Liver (tissue), 9 donors: ENCODE results near the gene GAS7. TPM values are rescaled to one million over a fixed set of nuclear protein-coding genes. Genes with fewer than 3 reads are reported as not detected.

Source experiments
- DNase-seq: peaks from one replicate; pipeline ENCODE4 v3.0.0-alpha.2; 2017; ENCODE audit warnings: low spot score
- H3K27ac ChIP-seq, 2 donors: one replicate each; pipeline ENCODE4 v1.7.0; 2013; ENCODE audit warnings: inconsistent platforms in 2 of 2, low read length in 2 of 2, control low read depth in 1 of 2, low read depth in 1 of 2, mild to moderate bottlenecking in 1 of 2
- H3K27me3 ChIP-seq, 4 donors: one replicate each; pipeline versions ENCODE4 v1.6.1 to v1.7.0; 2013; ENCODE audit warnings: low read length in 3 of 4, inconsistent platforms in 1 of 4, mild to moderate bottlenecking in 1 of 4, moderate library complexity in 1 of 4; ENCODE audit not compliant: control insufficient read depth in 4 of 4, insufficient read depth in 4 of 4
- H3K36me3 ChIP-seq, 4 donors: one replicate each; pipeline versions ENCODE4 v1.6.1 to v1.7.0; 2013; ENCODE audit warnings: low read length in 3 of 4, mild to moderate bottlenecking in 3 of 4, low read depth in 1 of 4, moderate library complexity in 1 of 4; ENCODE audit not compliant: control insufficient read depth in 4 of 4, insufficient read depth in 3 of 4
- H3K4me1 ChIP-seq, 4 donors: one replicate each; pipeline versions ENCODE4 v1.6.1 to v1.7.0; 2013; ENCODE audit warnings: low read length in 3 of 4, mild to moderate bottlenecking in 3 of 4, moderate library complexity in 1 of 4; ENCODE audit not compliant: control insufficient read depth in 4 of 4, insufficient read depth in 4 of 4
- H3K4me3 ChIP-seq, 3 donors: one replicate each; pipeline versions ENCODE4 v1.6.1 to v1.7.0; 2013; ENCODE audit warnings: low read length in 3 of 3, control low read depth in 1 of 3, low read depth in 1 of 3, mild to moderate bottlenecking in 1 of 3
- H3K9ac ChIP-seq, 2 donors: one replicate each; pipeline ENCODE4 v1.7.0; 2013; ENCODE audit warnings: low read length in 2 of 2, mild to moderate bottlenecking in 2 of 2, moderate library complexity in 2 of 2, control low read depth in 1 of 2, low read depth in 1 of 2
- H3K9me3 ChIP-seq, 4 donors: one replicate each; pipeline versions ENCODE4 v1.6.1 to v1.7.0; 2013; ENCODE audit warnings: low read length in 3 of 4; ENCODE audit not compliant: control insufficient read depth in 4 of 4
- EGR1 ChIP-seq, 2 donors: IDR thresholded peaks; 2 replicates each; pipeline ENCODE4 v1.6.1; 2016 to 2018; ENCODE audit warnings: antibody characterized with exemption in 2 of 2, low read depth in 2 of 2
- FOXA1 ChIP-seq: IDR thresholded peaks from 2 replicates; pipeline ENCODE4 v1.6.1; 2016; ENCODE audit warnings: antibody characterized with exemption
- FOXA2 ChIP-seq: IDR thresholded peaks from 2 replicates; pipeline ENCODE4 v1.6.1; 2016; ENCODE audit warnings: antibody characterized with exemption
- GABPA ChIP-seq, 2 donors: IDR thresholded peaks in 1 of 2; conservative IDR thresholded peaks in 1 of 2; 2 replicates each; pipeline ENCODE4 v1.6.1; 2016; ENCODE audit warnings: antibody characterized with exemption in 2 of 2, mild to moderate bottlenecking in 1 of 2, moderate library complexity in 1 of 2
- HNF4A ChIP-seq, 2 donors: conservative IDR thresholded peaks; 2 replicates each; pipeline ENCODE4 v1.6.1; 2016; ENCODE audit warnings: antibody characterized with exemption in 2 of 2, mild to moderate bottlenecking in 2 of 2
- HNF4G ChIP-seq: IDR thresholded peaks from 2 replicates; pipeline ENCODE4 v1.6.1; 2016; ENCODE audit warnings: antibody characterized with exemption
- JUND ChIP-seq, 2 donors: IDR thresholded peaks; 2 replicates each; pipeline ENCODE4 v1.6.1; 2016; ENCODE audit warnings: antibody characterized with exemption in 2 of 2
- MAX ChIP-seq: IDR thresholded peaks from 2 replicates; pipeline ENCODE4 v1.6.1; 2016; ENCODE audit warnings: antibody characterized with exemption
- RAD21 ChIP-seq, 2 donors: IDR thresholded peaks; 2 replicates each; pipeline ENCODE4 v1.6.1; 2016; ENCODE audit warnings: antibody characterized with exemption in 2 of 2, mild to moderate bottlenecking in 2 of 2
- RXRA ChIP-seq, 2 donors: IDR thresholded peaks; 2 replicates each; pipeline ENCODE4 v1.6.1; 2017 to 2018; ENCODE audit warnings: antibody characterized with exemption in 2 of 2, mild to moderate bottlenecking in 1 of 2
- SP1 ChIP-seq: IDR thresholded peaks from 2 replicates; pipeline ENCODE4 v1.6.1; 2018; ENCODE audit warnings: antibody characterized with exemption, mild to moderate bottlenecking
- TAF1 ChIP-seq: conservative IDR thresholded peaks from 2 replicates; pipeline ENCODE4 v1.6.1; 2016; ENCODE audit warnings: antibody characterized with exemption, mild to moderate bottlenecking
- YY1 ChIP-seq: IDR thresholded peaks from 2 replicates; pipeline ENCODE4 v1.6.1; 2016; ENCODE audit warnings: antibody characterized with exemption, mild to moderate bottlenecking
- ZBTB33 ChIP-seq: IDR thresholded peaks from 2 replicates; pipeline ENCODE4 v1.6.1; 2016; ENCODE audit warnings: antibody characterized with exemption
- WGBS: extraction: QIAGEN DNeasy Blood & Tissue Kit; methylation state at CpG from one replicate; pipeline ENCODE4 v1.1.7; 2013; 5-methylcytosine and 5-hydroxymethylcytosine counted together
- polyA plus RNA-seq, 2 donors: library from polyadenylated mRNA; stranded (reverse) in 1 of 2; unstranded in 1 of 2; fragments of 200-250 nt in 1 of 2; fragments of >200 nt in 1 of 2; fragmentation: Nextera tagmentation in 1 of 2; extraction: Ambion mirVana in 1 of 2; gene quantifications; one replicate each; pipeline versions ENCODE4 v1.2.1 to v1.2.3, GENCODE V29; 2013 to 2015
- total RNA-seq, 2 donors: library from RNA; depleted of rRNA; stranded (reverse); fragments of >200 nt; gene quantifications; one replicate each; pipeline ENCODE4 v1.2.3, GENCODE V29; 2014
- TF ChIP-seq, protein P1 (sequence below): fragments of 150-350 bp; IDR thresholded peaks from 2 replicates; pipeline ENCODE4 v1.5.1; 2017; ENCODE audit warnings: improper control_type of control experiment, low read depth, low read length; ENCODE audit not compliant: missing input control
- donor health status: healthy.
- donor health status: healthy.
- donor health status: healthy.
- donor health status: healthy.
- donor health status: healthy.

The GAS7 gene
- total and polyA plus RNA-seq, 4 donors = 0.79 to 6.1 (median 2.5) TPM

DNA sequence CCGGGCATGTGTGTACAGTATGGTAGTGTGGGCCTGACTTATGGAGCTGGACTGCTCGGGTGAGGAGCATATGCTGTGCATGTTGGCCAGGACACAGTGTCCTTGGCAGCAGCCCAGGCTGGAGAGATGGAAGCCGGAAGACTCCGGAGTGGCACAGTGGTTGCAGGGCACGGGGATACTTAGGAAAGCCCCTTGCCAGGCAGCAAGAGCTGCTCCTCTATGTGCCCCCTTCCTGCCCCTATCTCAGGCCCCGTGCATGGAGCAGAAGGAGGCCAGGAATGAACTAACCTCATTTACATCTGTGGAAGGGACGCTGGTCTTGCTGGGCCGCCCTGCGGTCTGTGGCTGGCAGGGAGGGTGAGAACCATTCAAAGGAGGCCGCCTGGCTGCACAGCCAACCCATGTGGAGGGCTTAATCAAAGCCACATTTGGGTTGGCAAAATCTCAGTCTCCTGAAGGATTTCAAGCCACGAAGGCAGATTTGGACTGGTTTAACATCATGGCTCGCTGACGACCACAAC lies 261.1 kb downstream of the GAS7 start:
- DNase-seq = no peak
- 79% methylated on average over 13 of the region's 13 CpGs for WGBS
- no peak overlapping the region for H3K4me3 ChIP-seq
- peaks cover 0 to 3% (median under 1%) of the 10 kb centered on the region in 4 donors for H3K9me3 ChIP-seq
- no peaks in the 10 kb centered on the region for H3K4me1 ChIP-seq
- H3K27ac ChIP-seq = no peak overlapping the region
- H3K36me3 ChIP-seq = peaks cover 0 to 2% (median 0%) of the 10 kb centered on the region in 4 donors
- H3K27me3 ChIP-seq = peaks cover 0 to 6% (median 2%) of the 10 kb centered on the region in 4 donors
- TF ChIP-seq GABPA (IDR thresholded peaks at IDR 0.05 in 1 of 2, conservative IDR thresholded peaks at IDR 0.05 in 1 of 2) (no peak), RAD21 (IDR thresholded peaks at IDR 0.05) (no peak), JUND (IDR thresholded peaks at IDR 0.05) (no peak), TAF1 (no peak), FOXA1 (no peak), HNF4G (no peak), YY1 (no peak), HNF4A (conservative IDR thresholded peaks at IDR 0.05) (no peak), SP1 (no peak), MAX (no peak), FOXA2 (no peak), ZBTB33 (no peak)
- H3K9ac ChIP-seq = no peak overlapping the region

DNA sequence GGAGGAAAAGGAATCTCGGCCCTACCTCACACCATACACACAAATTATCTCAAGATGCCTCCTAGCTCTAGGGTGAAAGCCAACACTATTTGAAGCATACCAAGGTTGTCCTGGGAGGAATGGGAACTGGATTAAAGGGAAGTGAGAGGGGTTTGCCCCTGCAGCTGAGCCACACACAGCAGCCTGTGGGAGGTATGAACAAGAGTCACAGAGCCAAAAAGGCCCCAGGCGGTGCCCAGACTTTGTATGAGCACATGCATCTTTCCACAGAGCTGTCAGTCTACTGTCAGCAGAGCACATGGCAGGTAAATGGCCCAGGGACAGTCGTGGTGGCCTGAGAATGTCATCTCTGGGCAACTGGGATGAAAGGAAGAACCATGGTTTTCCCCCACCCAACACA lies 262.3 kb downstream of the GAS7 start:
- no peak overlapping the region for H3K9ac ChIP-seq
- H3K27me3 ChIP-seq = peaks cover 0 to 6% (median 2%) of the 10 kb centered on the region in 4 donors
- no peak for DNase-seq
- H3K36me3 ChIP-seq = peaks cover 0 to 2% (median 0%) of the 10 kb centered on the region in 4 donors
- peaks cover 0 to 3% (median under 1%) of the 10 kb centered on the region in 4 donors for H3K9me3 ChIP-seq
- WGBS = 67% methylated on average over 3 of the region's 3 CpGs
- TF ChIP-seq EGR1 (IDR thresholded peaks at IDR 0.05; ENCODE audit: low read depth in 2 of 2) (no peak), FOXA2 (no peak), FOXA1 (no peak), YY1 (no peak), GABPA (IDR thresholded peaks at IDR 0.05 in 1 of 2, conservative IDR thresholded peaks at IDR 0.05 in 1 of 2) (no peak), MAX (no peak), RXRA (IDR thresholded peaks at IDR 0.05) (no peak)
- TF ChIP-seq, protein P1, sequence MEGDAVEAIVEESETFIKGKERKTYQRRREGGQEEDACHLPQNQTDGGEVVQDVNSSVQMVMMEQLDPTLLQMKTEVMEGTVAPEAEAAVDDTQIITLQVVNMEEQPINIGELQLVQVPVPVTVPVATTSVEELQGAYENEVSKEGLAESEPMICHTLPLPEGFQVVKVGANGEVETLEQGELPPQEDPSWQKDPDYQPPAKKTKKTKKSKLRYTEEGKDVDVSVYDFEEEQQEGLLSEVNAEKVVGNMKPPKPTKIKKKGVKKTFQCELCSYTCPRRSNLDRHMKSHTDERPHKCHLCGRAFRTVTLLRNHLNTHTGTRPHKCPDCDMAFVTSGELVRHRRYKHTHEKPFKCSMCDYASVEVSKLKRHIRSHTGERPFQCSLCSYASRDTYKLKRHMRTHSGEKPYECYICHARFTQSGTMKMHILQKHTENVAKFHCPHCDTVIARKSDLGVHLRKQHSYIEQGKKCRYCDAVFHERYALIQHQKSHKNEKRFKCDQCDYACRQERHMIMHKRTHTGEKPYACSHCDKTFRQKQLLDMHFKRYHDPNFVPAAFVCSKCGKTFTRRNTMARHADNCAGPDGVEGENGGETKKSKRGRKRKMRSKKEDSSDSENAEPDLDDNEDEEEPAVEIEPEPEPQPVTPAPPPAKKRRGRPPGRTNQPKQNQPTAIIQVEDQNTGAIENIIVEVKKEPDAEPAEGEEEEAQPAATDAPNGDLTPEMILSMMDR = no peak
- no peak overlapping the region for H3K4me3 ChIP-seq
- no peaks in the 10 kb centered on the region for H3K4me1 ChIP-seq
- H3K27ac ChIP-seq = no peak overlapping the region
